PFSK-1 (cell line): ENCODE data around the gene CARD18.

Source experiments
- FOXP2 ChIP-seq: optimal IDR thresholded peaks from 2 replicates; pipeline ENCODE3; 2011; ENCODE audit warnings: borderline replicate concordance, control low read depth, inconsistent platforms; ENCODE audit not compliant: insufficient read depth; ENCODE audit errors: extremely low read length, extremely low read depth
- POLR2AphosphoS5 ChIP-seq: IDR thresholded peaks from 2 replicates; pipeline ENCODE4 v1.6.1; 2012; ENCODE audit warnings: low read depth, mild to moderate bottlenecking, control low read depth, low read length, moderate library complexity
- REST ChIP-seq, 2 experiments: IDR thresholded peaks; 2 replicates each; pipeline versions ENCODE4 v1.6.1 to v1.8.0; 2011 to 2012; ENCODE audit warnings: low read depth in 2 of 2, low read length in 2 of 2, control low read depth in 1 of 2, inconsistent platforms in 1 of 2, mild to moderate bottlenecking in 1 of 2, moderate library complexity in 1 of 2; ENCODE audit not compliant: insufficient read depth in 1 of 2
- SIN3A ChIP-seq: IDR thresholded peaks from 2 replicates; pipeline ENCODE4 v1.6.1; 2012; ENCODE audit warnings: mild to moderate bottlenecking, low read length, moderate library complexity, borderline replicate concordance; ENCODE audit not compliant: insufficient read depth
- TAF1 ChIP-seq: IDR thresholded peaks from 2 replicates; pipeline ENCODE4 v1.6.1; 2012; ENCODE audit warnings: low read length, control low read depth, borderline replicate concordance; ENCODE audit not compliant: insufficient read depth

- TF ChIP-seq POLR2AphosphoS5 (no peak), SIN3A (no peak), TAF1 (no peak), REST (IDR thresholded peaks at IDR 0.05; ENCODE audit: insufficient read depth in 1 of 2, low read depth in 2 of 2, low read length in 2 of 2) (no peak), FOXP2 (no peak)
These were observed 18.9 kb upstream of the CARD18 start for GRCh38 chr11:105158436-105158835.
